ENCODE measurements around the gene KCNQ5.

KCNQ5 gene

DNA sequence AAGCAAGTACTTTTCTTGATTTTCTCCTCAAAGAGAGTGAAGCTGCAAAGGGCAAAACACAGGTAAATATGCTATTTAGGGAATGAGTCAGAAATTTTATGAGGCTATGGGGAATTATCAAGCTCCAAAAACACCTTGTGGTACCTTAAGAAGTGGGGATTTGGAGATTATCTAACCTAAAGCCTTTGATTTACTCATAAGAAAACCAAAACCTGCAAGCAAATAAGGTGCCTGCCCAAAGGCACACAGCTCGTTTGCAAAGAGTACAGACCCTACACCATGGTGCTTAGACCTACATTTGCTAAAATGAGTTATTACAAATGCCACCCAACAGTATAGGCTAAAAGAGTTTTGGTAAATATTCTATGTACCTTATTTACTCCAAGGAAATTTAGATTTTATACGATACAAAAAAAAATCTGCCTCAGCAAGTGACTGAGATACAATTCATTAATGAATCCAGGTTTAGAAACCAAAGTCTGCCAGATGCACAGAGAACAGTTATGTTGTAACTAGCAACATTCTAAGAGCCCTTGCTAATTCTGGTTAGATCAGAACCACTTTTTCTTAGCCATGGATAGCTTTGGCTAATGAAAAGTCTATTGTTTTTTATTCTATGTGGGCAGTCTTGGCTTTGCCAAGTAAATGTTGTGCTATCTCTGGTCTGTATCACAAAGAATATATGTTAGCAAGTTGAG, 501.9 kb downstream of the KCNQ5 start:
- TF ChIP-seq, protein P1, sequence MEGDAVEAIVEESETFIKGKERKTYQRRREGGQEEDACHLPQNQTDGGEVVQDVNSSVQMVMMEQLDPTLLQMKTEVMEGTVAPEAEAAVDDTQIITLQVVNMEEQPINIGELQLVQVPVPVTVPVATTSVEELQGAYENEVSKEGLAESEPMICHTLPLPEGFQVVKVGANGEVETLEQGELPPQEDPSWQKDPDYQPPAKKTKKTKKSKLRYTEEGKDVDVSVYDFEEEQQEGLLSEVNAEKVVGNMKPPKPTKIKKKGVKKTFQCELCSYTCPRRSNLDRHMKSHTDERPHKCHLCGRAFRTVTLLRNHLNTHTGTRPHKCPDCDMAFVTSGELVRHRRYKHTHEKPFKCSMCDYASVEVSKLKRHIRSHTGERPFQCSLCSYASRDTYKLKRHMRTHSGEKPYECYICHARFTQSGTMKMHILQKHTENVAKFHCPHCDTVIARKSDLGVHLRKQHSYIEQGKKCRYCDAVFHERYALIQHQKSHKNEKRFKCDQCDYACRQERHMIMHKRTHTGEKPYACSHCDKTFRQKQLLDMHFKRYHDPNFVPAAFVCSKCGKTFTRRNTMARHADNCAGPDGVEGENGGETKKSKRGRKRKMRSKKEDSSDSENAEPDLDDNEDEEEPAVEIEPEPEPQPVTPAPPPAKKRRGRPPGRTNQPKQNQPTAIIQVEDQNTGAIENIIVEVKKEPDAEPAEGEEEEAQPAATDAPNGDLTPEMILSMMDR (IDR thresholded peaks at IDR 0.05): no peak
- no peak overlapping the region for H3K4me3 ChIP-seq
- H3K36me3 ChIP-seq: no peaks in the 10 kb centered on the region
- no peak overlapping the region for H3K27ac ChIP-seq
- H3K9me3 ChIP-seq: no peaks in the 10 kb centered on the region
- no peaks in the 10 kb centered on the region for H3K27me3 ChIP-seq
- DNase-seq: no peak
- no peaks in the 10 kb centered on the region for H3K4me1 ChIP-seq
- intact Hi-C loops (cut with DNase I; ENCODE audit: low total_unique reads): no loop called here

DNA sequence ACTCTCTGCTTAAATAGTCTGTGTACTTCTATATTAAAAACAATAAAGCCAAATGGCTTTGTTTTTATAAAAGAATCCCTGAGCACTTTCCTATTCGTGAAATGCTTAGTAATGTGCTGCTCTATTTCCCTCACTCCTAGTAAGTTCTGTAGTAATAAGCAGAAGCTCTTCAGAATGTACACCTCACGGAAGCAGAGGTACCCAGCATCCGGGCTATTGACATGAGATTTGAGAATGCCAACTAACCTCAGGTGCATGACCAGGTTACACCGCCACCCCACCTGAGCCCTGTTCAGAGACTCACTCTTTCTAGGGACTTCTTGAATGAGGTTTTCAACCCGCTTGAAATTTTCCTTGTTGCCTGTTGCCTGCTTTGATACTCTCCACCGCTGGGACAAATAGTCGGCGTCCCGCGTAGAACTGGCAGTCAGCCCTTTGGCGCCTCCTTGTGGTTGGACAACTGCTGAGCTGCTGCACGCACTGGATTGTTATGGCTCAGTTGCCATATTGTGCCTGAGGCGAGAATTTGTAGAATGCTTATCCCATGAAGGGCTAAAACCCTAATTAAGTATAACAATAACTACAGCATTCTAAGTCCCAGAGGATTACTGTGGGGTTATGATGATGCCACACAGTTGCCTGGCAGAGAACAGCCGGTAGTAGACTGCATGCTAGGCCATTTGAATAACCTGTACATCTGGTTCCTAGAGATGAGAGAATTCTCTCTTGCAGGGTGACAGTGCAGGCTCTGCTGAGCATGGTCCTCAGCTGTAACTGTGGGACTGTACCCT, 508.0 kb downstream of the KCNQ5 start:
- H3K27ac ChIP-seq: no peak overlapping the region
- TF ChIP-seq, protein P1 (IDR thresholded peaks at IDR 0.05): peak; percentile 95 to 99
- no peaks in the 10 kb centered on the region for H3K27me3 ChIP-seq
- no peaks in the 10 kb centered on the region for H3K9me3 ChIP-seq
- peak; percentile 74 to 86 for DNase-seq
- H3K4me1 ChIP-seq: peaks cover 0 to 10% (median 0%) of the 10 kb centered on the region in 4 donors
- H3K36me3 ChIP-seq: no peaks in the 10 kb centered on the region
- intact Hi-C loops (cut with DNase I; ENCODE audit: low total_unique reads): loop anchor here (5.0 kb wide), 2 partner anchors 513 to 718 kb away; no protein-coding TSS in a partner anchor
- H3K4me3 ChIP-seq: no peak overlapping the region

DNA sequence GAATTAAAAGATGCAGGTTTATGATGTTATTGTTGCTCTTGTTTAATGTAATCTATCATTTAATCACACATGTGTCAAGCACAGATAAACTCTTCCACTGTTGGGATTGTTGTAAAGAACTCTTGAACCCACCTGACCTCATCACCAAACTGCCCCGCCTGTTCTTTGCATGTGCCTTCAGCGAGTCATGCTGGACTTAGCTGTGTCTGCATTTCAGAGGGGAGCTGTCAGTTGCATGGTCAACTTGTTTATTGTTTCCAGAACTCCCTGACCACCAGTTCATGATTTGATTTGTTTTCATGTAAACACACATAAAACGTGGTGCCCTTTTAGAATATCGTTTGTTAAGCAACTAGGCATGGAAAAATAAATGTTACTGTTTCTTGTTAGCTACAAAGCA, 509.8 kb downstream of the KCNQ5 start:
- intact Hi-C loops (cut with DNase I; ENCODE audit: low total_unique reads): loop anchor here (5.0 kb wide), 1 partner anchor 514 kb away; no protein-coding TSS in a partner anchor
- TF ChIP-seq, protein P1 (IDR thresholded peaks at IDR 0.05): no peak
- Histone ChIP-seq H3K4me1 (peaks cover 0 to 10% (median 0%) of the 10 kb centered on the region in 4 donors), H3K4me3 (no peak overlapping the region), H3K27ac (no peak overlapping the region), H3K36me3 (no peaks in the 10 kb centered on the region), H3K27me3 (no peaks in the 10 kb centered on the region), H3K9me3 (no peaks in the 10 kb centered on the region)
- DNase-seq: no peak

DNA sequence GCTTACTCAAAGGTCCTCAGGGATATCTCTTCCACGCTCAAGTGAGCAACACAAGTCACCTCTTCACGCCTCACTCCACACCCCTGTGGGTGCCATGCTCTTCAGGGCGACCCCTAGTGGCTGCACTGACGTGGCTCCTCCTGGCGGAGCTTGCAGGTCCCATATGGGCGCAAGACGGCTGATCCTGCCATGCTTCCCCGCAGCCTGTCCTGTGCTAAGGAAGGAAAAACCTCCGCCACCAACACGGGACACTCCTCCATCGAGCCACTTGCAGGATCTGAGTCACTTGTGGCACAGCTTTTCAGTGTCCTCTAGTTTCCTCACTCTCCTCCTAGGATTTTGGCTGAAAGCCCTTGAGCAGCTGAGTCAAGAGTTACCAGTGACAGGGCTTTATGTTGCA, 512.7 kb downstream of the KCNQ5 start:
- H3K4me3 ChIP-seq: no peak overlapping the region
- TF ChIP-seq, protein P1 (IDR thresholded peaks at IDR 0.05): peak in 1 of 2 experiments; percentile 6
- intact Hi-C loops (cut with DNase I; ENCODE audit: low total_unique reads): loop anchor here (5.0 kb wide), 1 partner anchor 517 kb away; no protein-coding TSS in a partner anchor
- no peaks in the 10 kb centered on the region for H3K36me3 ChIP-seq
- no peaks in the 10 kb centered on the region for H3K27me3 ChIP-seq
- H3K4me1 ChIP-seq: peaks cover 0 to 9% (median 0%) of the 10 kb centered on the region in 4 donors
- no peak overlapping the region for H3K27ac ChIP-seq
- H3K9me3 ChIP-seq: no peaks in the 10 kb centered on the region
- DNase-seq: no peak

DNA sequence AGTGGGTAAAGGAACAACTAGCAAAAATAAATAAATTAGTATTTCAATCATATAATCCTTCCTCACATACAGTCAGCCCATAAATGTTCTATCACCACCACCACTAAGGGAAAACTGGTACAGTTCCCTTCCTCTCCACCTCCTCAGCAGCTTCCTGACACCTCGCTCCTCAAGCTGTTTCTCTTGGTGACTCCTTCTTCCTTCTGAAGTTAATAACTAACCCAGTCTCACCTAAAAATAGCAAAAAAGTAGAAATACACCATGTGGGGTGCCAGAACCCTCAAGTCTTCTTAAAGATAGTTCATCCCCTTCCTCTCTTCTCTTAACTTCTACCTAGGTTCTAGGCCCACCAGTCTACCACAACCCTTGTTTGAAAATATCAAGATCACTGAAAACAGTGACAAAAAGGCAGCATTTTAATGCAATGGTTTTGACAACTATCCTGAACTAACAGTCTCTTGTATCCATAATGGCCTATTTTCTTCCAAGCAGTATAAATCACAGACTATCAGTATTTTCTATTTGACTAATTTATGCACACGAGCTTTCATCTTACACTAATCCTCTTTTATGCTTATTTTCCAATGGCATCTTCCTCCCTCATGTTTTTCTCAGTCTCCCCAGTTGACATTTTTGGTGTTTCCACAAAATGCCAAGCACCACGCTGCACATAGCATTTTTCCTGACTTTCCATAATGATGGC, 518.0 kb downstream of the KCNQ5 start:
- no peak overlapping the region for H3K27ac ChIP-seq
- H3K4me1 ChIP-seq: no peaks in the 10 kb centered on the region
- H3K27me3 ChIP-seq: no peaks in the 10 kb centered on the region
- no peak for DNase-seq
- no peaks in the 10 kb centered on the region for H3K9me3 ChIP-seq
- no peaks in the 10 kb centered on the region for H3K36me3 ChIP-seq
- intact Hi-C loops (cut with DNase I; ENCODE audit: low total_unique reads): no loop called here
- TF ChIP-seq, protein P1 (IDR thresholded peaks at IDR 0.05): no peak
- H3K4me3 ChIP-seq: no peak overlapping the region
